DMS 273 (cell line): ENCODE results near the gene LSM12.
"Not testable (repeated sequence)": the region's sequence is repeated elsewhere in the genome, so short reads cannot be mapped to it uniquely, and the experiment has no call there.

Experiments used
- DNase-seq: peaks from one replicate; lab custom pipeline; 2025; ENCODE audit not compliant: unreplicated experiment; lab: John Stamatoyannopoulos, UW

The LSM12 gene

DNA sequence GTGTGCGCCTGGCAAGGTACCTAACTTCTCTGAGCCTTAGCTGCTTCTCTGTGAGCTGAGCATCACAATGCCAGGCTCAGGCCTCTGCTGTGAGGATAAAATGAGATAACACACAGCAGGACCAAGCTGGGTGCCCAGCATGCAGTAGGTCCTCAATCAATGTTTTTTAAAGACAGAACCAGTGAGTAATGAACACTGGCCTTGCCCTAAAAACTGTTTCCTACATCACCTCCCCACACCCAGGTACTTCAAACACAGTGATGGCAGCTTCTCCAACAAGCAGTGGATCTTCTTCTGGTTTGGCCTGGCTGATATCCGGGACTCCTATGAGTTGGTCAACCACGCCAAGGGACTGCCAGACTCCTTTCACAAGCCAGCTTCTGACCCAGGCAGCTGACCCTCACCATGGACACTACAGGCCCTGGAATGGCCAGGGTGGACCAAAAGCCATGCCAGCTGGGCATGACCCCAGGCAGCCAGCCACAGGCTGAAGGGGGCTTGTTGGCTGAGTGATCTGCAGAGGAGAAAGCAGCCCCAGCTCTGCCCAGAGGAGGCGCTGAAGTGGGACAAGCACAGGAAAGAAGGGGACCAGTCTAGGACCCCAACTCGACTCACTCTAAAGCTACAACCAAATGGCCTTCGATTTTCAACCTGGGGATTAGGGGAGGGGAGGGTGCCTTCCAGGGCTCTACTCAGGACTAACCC, 58.1 kb downstream of the LSM12 start:
- DNase-seq = no peak

- peak; percentile 55 for DNase-seq
Measured at GRCh38 chr17:44007346-44008204, 58.9 kb downstream of the LSM12 start.

DNA sequence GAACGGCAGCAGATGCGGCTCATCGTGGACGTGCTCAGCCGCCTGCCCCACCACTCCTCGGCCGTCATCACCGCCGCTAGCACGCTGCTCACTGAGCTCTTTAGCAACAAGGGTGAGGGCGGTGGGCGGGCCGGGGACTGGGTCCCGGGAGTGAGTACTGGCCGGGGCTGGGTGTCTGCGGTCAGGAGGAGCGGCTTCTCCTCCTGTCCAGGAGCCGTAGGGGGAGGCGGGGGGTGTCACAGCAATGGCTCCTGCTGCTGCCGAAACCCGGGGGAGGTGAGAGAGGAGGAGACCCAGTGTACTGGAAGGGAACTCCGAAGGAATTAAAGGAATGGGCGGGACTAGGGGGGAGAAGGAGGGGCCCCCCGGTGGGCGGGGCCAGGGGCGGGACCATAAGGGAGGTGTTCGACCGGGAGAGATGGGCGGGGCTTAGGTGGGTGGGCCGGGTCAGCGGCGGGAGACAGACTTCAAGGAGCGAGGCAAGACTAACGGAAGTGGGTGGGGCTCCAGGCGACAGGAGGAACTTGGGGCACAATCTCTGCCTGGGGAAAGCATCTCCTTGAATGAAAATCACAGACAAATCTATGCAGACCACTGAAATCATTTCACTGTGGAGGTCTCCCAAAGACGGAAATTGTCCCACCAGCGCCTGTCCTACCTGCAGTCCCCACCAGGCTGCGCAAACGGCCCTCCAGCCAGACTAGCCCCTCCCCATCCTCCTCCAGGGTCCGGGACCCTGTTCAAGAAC, 59.7 kb downstream of the LSM12 start:
- DNase-seq = peak; percentile 99

GRCh38 chr17:44006272-44006597, 60.2 kb downstream of the LSM12 start:
- DNase-seq = peak; percentile 59

DNA sequence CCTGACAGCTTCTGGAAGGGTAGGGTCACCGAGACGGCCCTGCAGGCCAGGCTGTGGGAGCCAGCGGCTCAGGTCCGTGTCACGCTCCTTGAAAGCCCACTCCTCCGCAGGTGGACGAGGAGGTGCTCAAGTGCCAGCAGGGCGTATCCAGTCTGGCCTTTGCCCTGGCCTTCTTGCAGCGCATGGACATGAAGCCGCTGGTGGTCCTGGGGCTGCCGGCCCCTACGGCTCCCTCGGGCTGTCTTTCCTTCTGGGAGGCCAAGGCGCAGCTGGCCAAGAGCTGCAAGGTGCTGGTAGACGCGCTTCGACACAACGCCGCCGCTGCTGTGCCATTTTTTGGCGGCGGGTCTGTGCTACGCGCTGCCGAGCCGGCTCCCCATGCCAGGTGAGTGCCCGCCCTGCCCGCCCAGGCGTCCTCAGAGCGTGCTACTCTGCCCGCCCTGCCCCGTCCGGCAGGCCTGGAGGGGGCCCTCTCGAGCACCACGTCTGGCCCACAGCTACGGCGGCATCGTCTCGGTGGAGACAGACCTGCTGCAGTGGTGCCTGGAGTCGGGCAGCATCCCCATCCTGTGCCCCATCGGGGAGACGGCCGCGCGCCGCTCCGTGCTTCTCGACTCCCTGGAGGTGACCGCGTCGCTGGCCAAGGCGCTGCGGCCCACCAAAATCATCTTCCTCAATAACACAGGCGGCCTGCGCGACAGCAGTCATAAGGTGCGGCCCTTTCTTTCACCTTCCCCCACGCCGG, 60.8 kb downstream of the LSM12 start:
- peak; percentile 73 for DNase-seq

DNA sequence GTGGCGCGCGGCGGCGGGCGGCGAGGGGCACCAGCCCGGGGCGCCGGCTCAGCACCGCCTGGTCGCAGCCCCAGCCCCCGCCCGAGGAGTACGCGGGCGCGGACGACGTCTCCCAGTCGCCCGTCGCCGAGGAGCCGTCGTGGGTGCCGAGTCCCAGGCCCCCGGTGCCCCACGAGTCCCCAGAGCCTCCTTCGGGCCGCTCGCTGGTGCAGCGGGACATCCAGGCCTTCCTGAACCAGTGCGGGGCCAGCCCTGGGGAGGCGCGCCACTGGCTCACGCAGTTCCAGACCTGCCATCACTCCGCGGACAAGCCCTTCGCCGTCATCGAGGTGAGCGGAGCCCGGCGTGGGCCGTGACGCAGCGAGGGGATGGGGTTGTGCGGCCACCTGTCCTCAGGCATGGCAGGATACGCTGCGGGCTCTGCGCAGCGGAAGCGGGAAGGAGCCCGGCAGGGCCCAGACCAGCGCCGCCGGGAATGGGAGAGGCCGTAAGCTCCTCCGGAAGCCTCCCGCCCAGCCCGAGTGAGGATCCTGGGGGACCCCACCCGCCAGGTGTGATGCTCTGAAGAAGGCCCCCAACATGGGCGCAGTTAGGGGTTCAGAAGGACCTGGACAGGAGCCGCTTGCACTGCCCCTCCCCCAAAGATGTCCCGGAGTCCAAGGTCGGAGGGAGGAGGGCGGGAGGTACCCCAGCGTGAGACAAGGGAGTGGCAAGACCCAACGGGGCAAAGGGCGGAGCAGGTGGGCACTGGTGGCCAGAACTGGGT, 61.5 kb downstream of the LSM12 start:
- peak; percentile 48 for DNase-seq

GRCh38 chr17:44004077-44004760, 62.3 kb downstream of the LSM12 start, which contains the start of gene NAGS:
Gene NAGS (plus strand): TSS chr17:44004622. CDS start chr17:44004664, 42 bp downstream.
- peak; percentile 64 for DNase-seq

DNA sequence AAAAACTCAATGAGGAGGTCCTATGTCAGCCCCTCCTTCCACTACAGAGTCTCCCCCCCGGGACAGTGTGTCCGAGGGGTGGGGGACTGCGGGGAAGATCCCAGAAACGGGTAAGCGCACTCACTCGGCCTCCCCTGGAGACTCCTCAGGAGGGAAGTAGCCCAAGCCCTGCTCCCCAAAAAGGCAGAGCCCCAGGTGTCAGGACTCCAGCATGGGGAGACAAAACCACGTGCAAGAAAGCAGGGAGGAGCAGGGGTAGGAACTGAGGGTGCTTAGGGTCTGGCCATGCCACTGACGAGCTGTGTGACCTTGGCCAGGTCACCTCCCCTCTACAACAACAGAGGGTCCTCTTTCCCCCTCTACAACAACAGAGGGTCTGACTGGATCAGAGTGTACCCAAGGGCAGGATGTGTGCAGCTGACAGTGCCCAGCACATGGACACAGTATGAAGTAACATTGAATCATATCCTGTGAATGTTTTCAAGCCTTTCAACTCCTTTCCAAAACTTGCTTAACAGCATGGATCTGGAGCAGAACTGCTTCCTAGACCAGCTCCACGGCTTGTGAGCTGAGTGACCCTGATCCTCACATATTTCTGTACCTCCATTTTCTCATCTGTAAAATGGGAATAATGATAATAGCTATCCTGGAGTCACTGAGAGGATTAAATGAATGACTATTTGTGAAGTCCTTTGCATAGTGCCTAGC, 64.2 kb downstream of the LSM12 start:
- DNase-seq = no peak

DNA sequence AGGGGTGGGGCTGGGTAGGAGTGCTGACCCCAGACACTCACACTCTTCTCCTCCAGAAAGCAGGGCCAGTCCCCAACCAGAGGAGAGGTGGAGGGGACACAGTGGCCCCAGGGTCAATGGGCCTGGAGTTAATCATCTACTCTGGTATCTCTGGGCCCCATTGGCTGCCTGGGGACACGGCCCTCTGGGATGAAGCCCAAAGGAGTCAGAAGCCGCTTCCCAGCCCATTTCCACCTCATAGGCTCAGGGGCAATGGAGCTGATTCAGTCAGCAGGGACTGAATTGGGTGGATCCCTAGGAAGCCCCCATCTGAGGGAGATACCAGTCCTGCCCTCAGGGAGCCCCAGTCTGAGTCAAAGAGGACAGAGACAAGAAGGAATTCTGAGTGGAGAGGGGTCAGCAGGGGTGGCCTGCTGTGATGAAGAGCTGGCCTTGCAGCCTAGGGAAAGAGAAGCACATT, 65.0 kb downstream of the LSM12 start:
- no peak for DNase-seq

DNA sequence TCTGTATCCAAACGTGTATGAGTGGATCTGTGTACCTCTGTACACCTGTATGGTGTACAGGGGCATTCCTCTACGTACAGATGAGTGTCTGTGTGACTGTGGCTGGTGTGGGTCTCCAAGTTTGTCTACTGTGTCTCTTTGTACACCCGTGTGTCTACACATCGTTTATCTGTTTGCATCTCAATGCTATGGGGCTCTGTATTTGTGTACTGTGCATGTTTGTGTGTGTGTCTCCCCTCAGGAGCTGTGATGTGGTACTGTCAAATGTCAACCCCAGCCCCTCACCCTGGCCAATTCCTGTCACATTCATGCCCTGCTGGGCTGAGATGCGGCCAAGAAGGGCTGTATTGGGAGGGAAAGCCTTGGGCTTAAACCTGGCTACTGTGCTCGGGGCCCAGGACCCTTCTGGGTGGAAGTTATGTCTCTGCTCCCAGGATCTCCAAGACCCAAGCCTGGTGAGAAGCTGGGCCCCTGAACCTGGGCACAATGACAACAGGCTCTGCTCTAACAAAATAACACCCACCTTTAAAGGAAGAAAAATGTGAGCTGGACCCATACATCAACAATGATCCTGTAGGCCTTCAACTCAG, 65.5 kb downstream of the LSM12 start:
- DNase-seq = no peak

DNA sequence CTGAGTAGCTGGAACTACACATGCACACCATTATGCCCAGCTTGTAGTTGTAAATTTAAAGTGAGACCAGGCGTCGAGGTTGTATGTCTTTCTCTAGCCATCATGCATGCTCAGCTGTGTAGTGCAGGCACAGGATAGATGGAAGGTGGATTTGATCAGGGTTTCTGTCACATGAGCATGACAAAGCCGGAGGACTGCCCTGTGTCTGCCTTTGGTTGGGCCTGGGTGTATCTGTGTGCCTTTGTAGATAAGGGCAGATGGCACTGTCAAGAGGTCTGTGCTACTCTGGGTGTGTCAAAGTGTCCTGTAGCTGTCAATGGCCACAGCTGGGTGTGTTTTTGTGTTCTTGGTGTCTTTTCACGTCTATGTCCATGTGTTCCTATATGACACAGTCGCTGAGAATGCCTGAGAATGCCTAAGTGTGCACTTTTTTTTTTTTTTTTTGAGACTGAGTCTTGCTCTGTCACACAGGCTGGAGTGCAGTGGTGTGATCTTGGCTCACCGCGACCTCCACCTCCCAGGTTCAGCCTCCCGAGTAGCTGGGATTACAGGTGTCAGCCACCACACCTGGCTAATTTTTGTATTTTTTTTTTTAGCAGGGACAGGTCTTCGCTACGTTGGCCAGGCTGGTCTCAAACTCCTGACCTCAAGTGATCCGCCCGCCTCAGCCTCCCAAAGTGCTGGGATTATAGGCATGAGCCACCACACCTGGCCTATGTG, 66.2 kb downstream of the LSM12 start:
- DNase-seq = no peak

- no peak for DNase-seq
Measured at GRCh38 chr17:43999024-43999423, 67.4 kb downstream of the LSM12 start.

DNA sequence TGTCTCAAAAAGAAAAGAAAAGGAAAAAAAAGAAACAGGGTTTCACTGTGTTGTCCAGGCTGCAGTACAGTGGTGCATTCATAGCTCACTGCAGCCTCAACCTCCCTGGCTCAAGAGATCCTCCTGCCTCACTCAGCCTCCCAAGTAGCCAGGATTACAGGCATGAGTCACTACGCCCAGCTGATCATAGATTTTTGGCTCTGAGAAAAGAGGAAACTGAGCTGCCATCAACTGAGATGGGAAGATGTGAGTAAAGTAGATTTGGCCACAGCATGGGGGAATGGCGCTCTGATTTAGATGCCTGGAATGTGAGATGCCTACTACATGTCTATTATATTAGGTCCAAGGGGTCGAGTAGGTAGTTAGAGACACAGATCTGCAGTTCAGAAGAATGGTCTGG, 67.9 kb downstream of the LSM12 start:
- no peak for DNase-seq

GRCh38 chr17:43997180-43997579, 69.3 kb downstream of the LSM12 start:
- DNase-seq = not testable (repeated sequence)

DNA sequence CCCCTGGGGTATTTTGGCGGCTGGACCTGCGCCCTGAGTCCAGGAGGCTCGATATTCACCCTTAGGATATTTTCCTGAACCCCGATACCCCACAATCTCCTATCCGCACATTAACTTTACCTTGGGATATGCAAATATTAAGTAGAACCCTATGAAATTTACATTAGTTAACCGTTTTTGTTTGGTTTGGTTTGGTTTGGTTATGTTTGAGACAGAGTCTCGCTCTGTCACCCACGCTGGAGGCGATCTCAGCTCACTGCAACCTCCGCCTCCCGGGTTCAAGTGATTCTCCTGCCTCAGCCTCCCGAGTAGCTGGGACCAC, 71.4 kb downstream of the LSM12 start:
- DNase-seq = no peak

GRCh38 chr17:43994272-43995149, 72.0 kb downstream of the LSM12 start:
- peak; percentile 86 for DNase-seq

DNA sequence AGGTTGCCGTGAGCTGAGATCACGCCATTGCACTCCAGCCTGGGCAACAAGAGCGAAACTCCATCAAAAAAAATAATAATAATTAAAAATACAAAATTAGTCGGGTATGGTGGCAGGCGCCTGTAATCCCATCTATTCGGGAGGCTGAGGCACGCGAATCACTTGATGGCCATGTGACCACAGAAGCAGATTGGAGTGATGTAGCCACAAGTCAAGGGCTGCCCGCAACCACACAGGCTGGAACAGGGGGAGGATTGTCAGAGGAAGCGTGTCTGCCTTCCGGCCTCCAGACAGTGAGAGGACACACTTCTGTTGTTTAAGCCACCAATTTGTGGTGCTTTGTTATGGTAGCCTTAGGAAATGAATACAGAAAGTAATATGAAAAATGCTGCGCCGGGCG, 73.8 kb downstream of the LSM12 start:
- DNase-seq = no peak
